Measurements from ENCODE around the gene CAPN10.

- TF ChIP-seq CTCF (IDR thresholded peaks at IDR 0.05; ENCODE audit: insufficient read depth, low read depth, low read length) = no peak
- TF ChIP-seq EZH2 (IDR thresholded peaks at IDR 0.05; ENCODE audit: insufficient read depth, low read length) = no peak
These were observed 8.0 kb upstream of the CAPN10 start for GRCh38 chr2:240578488-240578887.
